HepG2 (cell line): ENCODE data around the gene BHLHE23. TPM values are rescaled to one million over a fixed set of nuclear protein-coding genes. Genes with fewer than 3 reads are reported as not detected.
A peak's percentile ranks its signal among the peaks of the same experiment; 100 is the strongest.

Experiments
- ELF3 ChIP-seq: IDR thresholded peaks from 2 replicates; pipeline ENCODE4 v1.6.1; 2016; ENCODE audit warnings: missing genetic modification reagents, missing compliant biosample characterization
- HDAC6 ChIP-seq: fragments of 200-600 bp; sonication (generic); IDR thresholded peaks from 2 replicates; pipeline ENCODE4 v1.7.0; 2017; ENCODE audit warnings: mild to moderate bottlenecking, antibody characterized with exemption, low read length, low read depth
- HNRNPH1 ChIP-seq: fragments of 200-400 bp; formaldehyde crosslinking; optimal IDR thresholded peaks from 2 replicates; pipeline ENCODE3; 2017; ENCODE audit warnings: mild to moderate bottlenecking, low read depth, low read length
- HNRNPLL ChIP-seq: fragments of 200-400 bp; formaldehyde crosslinking; IDR thresholded peaks from 2 replicates; pipeline ENCODE4 v1.6.1; 2017; ENCODE audit warnings: mild to moderate bottlenecking, low read depth, low read length; ENCODE audit not compliant: poor library complexity, severe bottlenecking
- MYNN ChIP-seq: sonication (generic); formaldehyde crosslinking; IDR thresholded peaks from 2 replicates; pipeline ENCODE4 v1.4.0; 2020; ENCODE audit warnings: mild to moderate bottlenecking, low read depth, missing genetic modification reagents
- NFIC ChIP-seq: IDR thresholded peaks from 2 replicates; pipeline ENCODE4 v1.6.1; 2012; ENCODE audit warnings: mild to moderate bottlenecking, low read length, inconsistent platforms
- NFYC ChIP-seq: IDR thresholded peaks from 2 replicates; pipeline ENCODE4 v1.6.1; 2016; ENCODE audit warnings: missing genetic modification reagents, missing compliant biosample characterization
- NR2F2 ChIP-seq: IDR thresholded peaks from 2 replicates; pipeline ENCODE4 v1.6.1; 2012; ENCODE audit warnings: low read depth, inconsistent platforms, borderline replicate concordance
- TBX2 ChIP-seq: sonication (generic); formaldehyde crosslinking; IDR thresholded peaks from 2 replicates; pipeline ENCODE4 v1.5.0; 2020; ENCODE audit warnings: missing genetic modification reagents, mild to moderate bottlenecking, borderline replicate concordance
- ZFP36L2 ChIP-seq: sonication (generic); formaldehyde crosslinking; IDR thresholded peaks from 2 replicates; pipeline ENCODE4 v1.4.0; 2020; ENCODE audit warnings: missing genetic modification reagents
- ZNF331 ChIP-seq: sonication (generic); formaldehyde crosslinking; IDR thresholded peaks from 2 replicates; pipeline ENCODE4 v1.4.0; 2020; ENCODE audit warnings: missing genetic modification reagents
- ZNF335 ChIP-seq: sonication (generic); formaldehyde crosslinking; IDR thresholded peaks from 2 replicates; pipeline ENCODE4 v1.4.0; 2020; ENCODE audit warnings: missing genetic modification reagents
- ZNF564 ChIP-seq: sonication (generic); formaldehyde crosslinking; IDR thresholded peaks from 2 replicates; pipeline ENCODE4 v1.8.1; 2023; ENCODE audit warnings: mild to moderate bottlenecking, missing genetic modification reagents
- ZNF619 ChIP-seq: sonication (generic); formaldehyde crosslinking; IDR thresholded peaks from 2 replicates; pipeline ENCODE4 v1.4.0; 2020; ENCODE audit warnings: mild to moderate bottlenecking, missing genetic modification reagents
- ZNF782 ChIP-seq: sonication (generic); formaldehyde crosslinking; IDR thresholded peaks from 2 replicates; pipeline ENCODE4 v1.4.0; 2020; ENCODE audit warnings: missing genetic modification reagents, mild to moderate bottlenecking, borderline replicate concordance
- polyA plus RNA-seq, 8 experiments: library from polyadenylated mRNA; depleted of rRNA in 3 of 8; stranded (reverse) in 7 of 8; unstranded in 1 of 8; fragments of >200 nt; fragmentation: Illumina TruSeq in 4 of 8; extraction: Trizol in 4 of 8; gene quantifications; 2 replicates each; pipeline versions ENCODE4 v1.2.1 to v1.2.3, GENCODE V29; 2011 to 2016; ENCODE audit warnings: low read depth in 4 of 8, missing spikeins in 1 of 8, mixed read lengths in 1 of 8; ENCODE audit not compliant: insufficient read depth in 1 of 8
- total RNA-seq, 5 experiments: library from RNA; depleted of rRNA; stranded (reverse); fragments of >200 nt; fragmentation: Illumina TruSeq; extraction: Trizol; gene quantifications; 2 replicates each; pipeline ENCODE4 v1.2.3, GENCODE V29; 2016; ENCODE audit warnings: low read depth in 1 of 5
- TF ChIP-seq, protein P1 (sequence below): sonication (generic); formaldehyde crosslinking; IDR thresholded peaks from 2 replicates; pipeline ENCODE4 v1.4.0; 2020; ENCODE audit warnings: missing genetic modification reagents, mild to moderate bottlenecking, borderline replicate concordance
- TF ChIP-seq, protein P2 (sequence below): sonication (generic); formaldehyde crosslinking; IDR thresholded peaks from one replicate; pipeline ENCODE4 v1.5.1; 2020; ENCODE audit warnings: mild to moderate bottlenecking, missing genetic modification reagents; ENCODE audit errors: not compliant biosample characterization
- TF ChIP-seq, protein P3 (sequence below): sonication (generic); formaldehyde crosslinking; IDR thresholded peaks from 2 replicates; pipeline ENCODE4 v1.4.0; 2020; ENCODE audit warnings: missing genetic modification reagents

Gene BHLHE23
- total and polyA plus RNA-seq, 2 of the 13 experiments (the other 11 are each of a cell fraction or from before 2014, with no cell fraction given), result not detected

DNA sequence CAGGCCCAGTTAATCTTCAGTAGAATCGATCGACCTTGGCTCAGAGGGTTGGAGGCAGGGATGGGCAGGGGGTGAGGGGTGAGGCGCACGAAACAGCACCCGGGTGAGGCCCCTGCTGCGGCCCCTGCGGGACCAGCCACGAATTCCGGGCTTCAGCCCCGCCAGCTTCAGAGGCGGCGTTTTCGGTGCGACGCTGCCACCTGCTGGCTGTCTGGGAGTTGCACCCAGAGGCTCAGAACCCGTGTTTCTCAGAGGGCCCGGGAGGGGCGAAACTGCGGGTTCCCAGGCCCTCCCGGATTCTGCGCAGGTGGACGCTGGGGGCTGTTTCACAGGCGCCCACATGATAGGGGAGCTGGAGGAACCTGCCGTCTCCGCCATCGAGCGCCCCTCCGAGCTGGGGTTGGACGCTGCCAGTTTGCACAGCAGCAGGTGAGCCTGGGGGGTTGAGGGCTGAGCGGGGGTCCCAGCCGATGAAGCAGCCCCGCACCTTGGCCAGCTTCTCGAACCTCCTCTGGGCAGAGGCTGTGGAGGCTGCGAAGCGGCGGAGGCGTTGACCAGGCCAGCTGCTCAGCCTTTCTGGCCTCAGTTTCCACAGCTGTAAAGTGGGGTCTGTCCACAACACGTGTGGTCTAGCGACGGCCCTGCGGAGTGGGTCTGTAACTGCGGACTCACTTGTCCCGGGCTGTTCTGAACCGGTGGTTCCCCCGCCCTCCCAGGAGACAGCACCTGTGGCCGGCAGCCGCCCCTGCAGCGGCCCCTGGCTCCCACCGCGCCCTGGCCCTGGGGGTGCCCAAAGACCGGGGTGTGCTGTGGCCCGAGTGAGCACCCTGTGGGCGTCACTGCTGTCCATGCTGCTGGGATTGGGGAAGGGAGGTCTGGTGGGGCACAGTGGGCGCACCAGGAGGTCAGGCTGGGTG, 2.5 kb upstream of the BHLHE23 start (continued):
- TF ChIP-seq MYNN (CRISPR knock-in tag) (peak; percentile 79; the same call in 1 of the 2 replicates), ZNF564 (CRISPR knock-in tag) (no peak), ZNF331 (CRISPR knock-in tag) (peak; percentile 64), ELF3 (CRISPR knock-in tag) (no peak; the same call in 1 of the 2 replicates), TBX2 (CRISPR knock-in tag) (peak; percentile 48; the same call in 1 of the 2 replicates), HNRNPH1 (no peak), ZFP36L2 (CRISPR knock-in tag) (no peak), NFIC (no peak), NR2F2 (no peak), ZNF782 (CRISPR knock-in tag) (peak; percentile 10; the same call in 1 of the 2 replicates), NFYC (CRISPR knock-in tag) (no peak), ZNF335 (CRISPR knock-in tag) (0 out of 2 replicates have a peak, but pooled peaks have one; percentile 58), HDAC6 (no peak), HNRNPLL (peak; percentile 91), ZNF619 (CRISPR knock-in tag) (peak; percentile 50; the same call in 1 of the 2 replicates)
- TF ChIP-seq, protein P1, sequence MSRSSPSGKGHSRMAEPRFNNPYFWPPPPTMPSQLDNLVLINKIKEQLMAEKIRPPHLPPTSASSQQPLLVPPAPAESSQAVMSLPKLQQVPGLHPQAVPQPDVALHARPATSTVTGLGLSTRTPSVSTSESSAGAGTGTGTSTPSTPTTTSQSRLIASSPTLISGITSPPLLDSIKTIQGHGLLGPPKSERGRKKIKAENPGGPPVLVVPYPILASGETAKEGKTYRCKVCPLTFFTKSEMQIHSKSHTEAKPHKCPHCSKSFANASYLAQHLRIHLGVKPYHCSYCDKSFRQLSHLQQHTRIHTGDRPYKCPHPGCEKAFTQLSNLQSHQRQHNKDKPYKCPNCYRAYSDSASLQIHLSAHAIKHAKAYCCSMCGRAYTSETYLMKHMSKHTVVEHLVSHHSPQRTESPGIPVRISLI (CRISPR knock-in tag), result no peak
- TF ChIP-seq, protein P2, sequence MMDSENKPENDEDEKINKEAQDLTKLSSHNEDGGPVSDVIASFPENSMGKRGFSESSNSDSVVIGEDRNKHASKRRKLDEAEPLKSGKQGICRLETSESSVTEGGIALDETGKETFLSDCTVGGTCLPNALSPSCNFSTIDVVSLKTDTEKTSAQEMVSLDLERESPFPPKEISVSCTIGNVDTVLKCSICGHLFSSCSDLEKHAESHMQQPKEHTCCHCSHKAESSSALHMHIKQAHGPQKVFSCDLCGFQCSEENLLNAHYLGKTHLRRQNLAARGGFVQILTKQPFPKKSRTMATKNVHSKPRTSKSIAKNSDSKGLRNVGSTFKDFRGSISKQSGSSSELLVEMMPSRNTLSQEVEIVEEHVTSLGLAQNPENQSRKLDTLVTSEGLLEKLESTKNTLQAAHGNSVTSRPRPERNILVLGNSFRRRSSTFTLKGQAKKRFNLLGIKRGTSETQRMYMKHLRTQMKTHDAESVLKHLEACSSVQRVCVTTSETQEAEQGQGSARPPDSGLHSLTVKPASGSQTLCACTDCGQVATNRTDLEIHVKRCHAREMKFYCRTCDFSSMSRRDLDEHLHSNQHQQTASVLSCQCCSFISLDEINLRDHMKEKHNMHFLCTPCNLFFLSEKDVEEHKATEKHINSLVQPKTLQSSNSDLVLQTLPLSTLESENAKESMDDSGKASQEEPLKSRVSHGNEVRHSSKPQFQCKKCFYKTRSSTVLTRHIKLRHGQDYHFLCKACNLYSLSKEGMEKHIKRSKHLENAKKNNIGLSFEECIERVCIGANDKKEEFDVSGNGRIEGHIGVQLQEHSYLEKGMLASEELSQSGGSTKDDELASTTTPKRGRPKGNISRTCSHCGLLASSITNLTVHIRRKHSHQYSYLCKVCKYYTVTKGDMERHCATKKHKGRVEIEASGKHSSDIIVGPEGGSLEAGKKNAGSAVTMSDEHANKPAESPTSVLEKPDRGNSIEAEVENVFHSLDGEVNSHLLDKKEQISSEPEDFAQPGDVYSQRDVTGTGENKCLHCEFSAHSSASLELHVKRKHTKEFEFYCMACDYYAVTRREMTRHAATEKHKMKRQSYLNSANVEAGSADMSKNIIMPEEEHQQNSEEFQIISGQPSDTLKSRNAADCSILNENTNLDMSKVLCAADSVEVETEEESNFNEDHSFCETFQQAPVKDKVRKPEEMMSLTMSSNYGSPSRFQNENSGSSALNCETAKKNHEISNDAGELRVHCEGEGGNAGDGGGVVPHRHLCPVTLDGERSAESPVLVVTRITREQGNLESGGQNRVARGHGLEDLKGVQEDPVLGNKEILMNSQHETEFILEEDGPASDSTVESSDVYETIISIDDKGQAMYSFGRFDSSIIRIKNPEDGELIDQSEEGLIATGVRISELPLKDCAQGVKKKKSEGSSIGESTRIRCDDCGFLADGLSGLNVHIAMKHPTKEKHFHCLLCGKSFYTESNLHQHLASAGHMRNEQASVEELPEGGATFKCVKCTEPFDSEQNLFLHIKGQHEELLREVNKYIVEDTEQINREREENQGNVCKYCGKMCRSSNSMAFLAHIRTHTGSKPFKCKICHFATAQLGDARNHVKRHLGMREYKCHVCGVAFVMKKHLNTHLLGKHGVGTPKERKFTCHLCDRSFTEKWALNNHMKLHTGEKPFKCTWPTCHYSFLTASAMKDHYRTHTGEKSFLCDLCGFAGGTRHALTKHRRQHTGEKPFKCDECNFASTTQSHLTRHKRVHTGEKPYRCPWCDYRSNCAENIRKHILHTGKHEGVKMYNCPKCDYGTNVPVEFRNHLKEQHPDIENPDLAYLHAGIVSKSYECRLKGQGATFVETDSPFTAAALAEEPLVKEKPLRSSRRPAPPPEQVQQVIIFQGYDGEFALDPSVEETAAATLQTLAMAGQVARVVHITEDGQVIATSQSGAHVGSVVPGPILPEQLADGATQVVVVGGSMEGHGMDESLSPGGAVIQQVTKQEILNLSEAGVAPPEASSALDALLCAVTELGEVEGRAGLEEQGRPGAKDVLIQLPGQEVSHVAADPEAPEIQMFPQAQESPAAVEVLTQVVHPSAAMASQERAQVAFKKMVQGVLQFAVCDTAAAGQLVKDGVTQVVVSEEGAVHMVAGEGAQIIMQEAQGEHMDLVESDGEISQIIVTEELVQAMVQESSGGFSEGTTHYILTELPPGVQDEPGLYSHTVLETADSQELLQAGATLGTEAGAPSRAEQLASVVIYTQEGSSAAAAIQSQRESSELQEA (CRISPR knock-in tag), result no peak
- TF ChIP-seq, protein P3, sequence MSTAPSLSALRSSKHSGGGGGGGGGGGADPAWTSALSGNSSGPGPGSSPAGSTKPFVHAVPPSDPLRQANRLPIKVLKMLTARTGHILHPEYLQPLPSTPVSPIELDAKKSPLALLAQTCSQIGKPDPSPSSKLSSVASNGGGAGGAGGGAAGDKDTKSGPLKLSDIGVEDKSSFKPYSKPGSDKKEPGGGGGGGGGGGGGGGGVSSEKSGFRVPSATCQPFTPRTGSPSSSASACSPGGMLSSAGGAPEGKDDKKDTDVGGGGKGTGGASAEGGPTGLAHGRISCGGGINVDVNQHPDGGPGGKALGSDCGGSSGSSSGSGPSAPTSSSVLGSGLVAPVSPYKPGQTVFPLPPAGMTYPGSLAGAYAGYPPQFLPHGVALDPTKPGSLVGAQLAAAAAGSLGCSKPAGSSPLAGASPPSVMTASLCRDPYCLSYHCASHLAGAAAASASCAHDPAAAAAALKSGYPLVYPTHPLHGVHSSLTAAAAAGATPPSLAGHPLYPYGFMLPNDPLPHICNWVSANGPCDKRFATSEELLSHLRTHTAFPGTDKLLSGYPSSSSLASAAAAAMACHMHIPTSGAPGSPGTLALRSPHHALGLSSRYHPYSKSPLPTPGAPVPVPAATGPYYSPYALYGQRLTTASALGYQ, result 0 out of 2 replicates have a peak, but pooled peaks have one; percentile 52
